Measurements from ENCODE around the gene SIRPB1.

Gene SIRPB1

DNA sequence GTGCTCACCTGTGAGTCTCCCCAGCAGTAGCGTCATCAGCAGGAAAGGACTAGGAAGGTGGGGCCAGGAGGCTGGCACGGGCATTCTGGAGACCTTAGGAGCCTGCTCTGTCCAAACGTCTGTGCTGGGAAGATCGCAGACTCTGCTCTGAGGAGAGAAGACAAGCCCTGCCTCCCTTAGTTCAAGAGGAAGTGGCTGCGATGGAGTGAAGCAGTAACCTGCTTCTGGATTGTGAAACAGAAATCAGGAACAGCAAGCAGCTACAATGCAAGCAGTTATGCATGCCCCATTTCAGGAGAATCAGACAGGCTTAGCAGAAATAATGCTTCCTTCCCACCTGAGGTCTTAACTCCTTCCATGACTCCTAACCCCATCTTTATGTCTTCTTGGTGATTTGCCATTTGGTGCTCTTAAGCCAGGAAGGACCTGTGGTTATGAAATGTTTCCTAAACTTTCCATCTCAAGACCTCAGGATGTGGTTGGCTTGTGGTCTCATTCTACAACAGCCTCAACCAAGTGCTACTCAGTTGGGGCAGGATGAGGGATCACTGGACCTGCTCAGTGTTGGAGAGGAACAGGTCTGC is at the start of gene SIRPB1:
Gene SIRPB1 (minus strand): TSS at position 149 of the 584 bp plus-strand sequence. CDS start 65 bp downstream, at position 84.
- TF ChIP-seq, protein P1, sequence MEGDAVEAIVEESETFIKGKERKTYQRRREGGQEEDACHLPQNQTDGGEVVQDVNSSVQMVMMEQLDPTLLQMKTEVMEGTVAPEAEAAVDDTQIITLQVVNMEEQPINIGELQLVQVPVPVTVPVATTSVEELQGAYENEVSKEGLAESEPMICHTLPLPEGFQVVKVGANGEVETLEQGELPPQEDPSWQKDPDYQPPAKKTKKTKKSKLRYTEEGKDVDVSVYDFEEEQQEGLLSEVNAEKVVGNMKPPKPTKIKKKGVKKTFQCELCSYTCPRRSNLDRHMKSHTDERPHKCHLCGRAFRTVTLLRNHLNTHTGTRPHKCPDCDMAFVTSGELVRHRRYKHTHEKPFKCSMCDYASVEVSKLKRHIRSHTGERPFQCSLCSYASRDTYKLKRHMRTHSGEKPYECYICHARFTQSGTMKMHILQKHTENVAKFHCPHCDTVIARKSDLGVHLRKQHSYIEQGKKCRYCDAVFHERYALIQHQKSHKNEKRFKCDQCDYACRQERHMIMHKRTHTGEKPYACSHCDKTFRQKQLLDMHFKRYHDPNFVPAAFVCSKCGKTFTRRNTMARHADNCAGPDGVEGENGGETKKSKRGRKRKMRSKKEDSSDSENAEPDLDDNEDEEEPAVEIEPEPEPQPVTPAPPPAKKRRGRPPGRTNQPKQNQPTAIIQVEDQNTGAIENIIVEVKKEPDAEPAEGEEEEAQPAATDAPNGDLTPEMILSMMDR (IDR thresholded peaks at IDR 0.05; ENCODE audit: insufficient read depth, low read depth, low read length, missing control alignments), result no peak
- no peak within 1 kb of the TSS for H3K4me3 ChIP-seq (ENCODE audit: low read length)
- no peak for DNase-seq (ENCODE audit: low read depth)

DNA sequence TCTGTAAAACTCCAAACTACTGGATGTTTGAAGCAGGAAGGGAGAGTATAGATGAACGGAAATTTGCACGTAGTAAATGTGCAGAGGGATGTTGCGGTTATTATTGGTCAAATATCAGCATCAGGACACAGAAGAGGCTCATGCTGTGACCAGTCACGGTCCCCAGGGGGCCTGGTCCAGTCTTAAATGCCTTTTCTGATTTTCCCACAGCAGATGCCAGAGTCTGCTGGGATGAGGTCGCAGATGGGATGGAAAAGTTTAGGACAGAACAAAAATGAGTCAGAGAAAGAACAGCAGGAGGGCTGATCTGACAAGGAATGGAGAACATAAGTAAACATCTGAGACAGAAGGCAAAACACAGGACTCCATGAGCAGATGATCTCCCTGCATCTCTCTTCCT is 49.5 kb upstream of the SIRPB1 start:
- DNase-seq (ENCODE audit: low read depth), result no peak

DNA sequence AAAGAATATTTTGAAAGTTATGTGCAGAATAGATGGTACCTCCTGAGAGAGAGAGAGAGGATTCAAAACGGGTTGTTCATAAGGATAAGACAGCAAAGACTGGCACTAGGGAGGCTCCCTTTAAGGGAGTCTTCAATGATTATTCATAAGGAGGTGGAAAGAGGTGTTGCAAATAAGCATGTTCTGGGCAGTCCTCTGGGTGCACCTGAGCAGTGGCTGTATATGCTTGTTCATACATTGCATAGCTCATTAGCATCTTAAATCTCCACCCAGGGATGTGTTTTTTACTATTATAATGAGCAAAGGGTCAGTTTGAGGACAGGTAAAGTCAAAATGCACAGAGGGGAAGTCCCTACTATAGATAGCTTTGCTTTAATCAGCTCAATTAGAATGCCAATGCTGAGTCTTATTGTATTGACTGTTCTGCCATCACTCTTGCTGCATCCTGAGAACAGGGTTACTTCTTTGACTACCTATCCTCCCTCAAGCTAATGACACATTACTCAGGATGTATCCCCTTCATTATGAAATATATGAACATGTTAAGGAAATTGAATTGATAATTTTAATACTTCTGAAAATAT is 47.8 kb upstream of the SIRPB1 start:
- no peak for DNase-seq (ENCODE audit: low read depth)
- H3K4me3 ChIP-seq (ENCODE audit: low read length), result no peak overlapping the region
- TF ChIP-seq, protein P1 (IDR thresholded peaks at IDR 0.05; ENCODE audit: insufficient read depth, low read depth, low read length, missing control alignments), result no peak

More for the DNA sequence above, 49.5 kb upstream of the SIRPB1 start:
- no peak overlapping the region for H3K4me3 ChIP-seq (ENCODE audit: low read length)
- TF ChIP-seq, protein P1 (IDR thresholded peaks at IDR 0.05; ENCODE audit: insufficient read depth, low read depth, low read length, missing control alignments), result no peak

DNA sequence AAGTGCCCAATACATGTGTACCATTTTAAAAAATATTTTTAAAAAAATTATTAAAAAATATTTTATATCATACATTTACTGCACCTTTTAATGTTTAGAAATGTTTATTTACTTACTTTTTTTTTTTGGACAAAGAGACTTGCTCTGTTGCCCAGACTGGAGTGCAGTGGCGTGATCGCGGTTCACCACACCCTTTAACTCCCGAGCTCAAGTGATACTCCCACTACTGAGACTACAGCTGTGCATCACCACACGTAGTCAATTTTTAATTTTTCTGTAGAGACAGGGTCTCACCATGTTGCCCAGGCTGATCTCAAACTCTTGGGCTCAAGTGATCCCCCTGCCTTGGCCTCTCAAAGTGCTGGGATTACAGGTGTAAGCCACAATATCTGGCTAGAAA is 47.0 kb upstream of the SIRPB1 start:
- H3K4me3 ChIP-seq (ENCODE audit: low read length), result no peak overlapping the region

DNA sequence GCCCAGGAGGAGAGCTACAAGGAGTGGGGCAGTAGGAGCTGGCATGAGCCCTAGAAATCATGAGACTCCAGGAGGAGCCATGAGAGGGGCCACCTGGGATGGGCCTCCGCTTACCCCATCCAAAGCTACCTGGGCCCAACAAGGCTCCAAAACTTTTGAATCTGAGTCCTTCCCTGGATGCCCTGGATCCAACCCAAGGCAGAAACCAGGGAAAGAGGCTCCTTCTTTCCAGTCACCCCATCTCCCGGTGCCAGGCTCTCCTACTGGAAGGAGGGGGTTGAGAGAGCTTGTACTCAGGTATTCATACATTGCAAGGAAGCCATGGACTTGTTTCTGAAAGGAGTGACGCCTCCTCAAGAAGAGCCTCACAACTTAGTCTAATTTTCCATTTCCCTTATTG is 45.5 kb upstream of the SIRPB1 start:
- TF ChIP-seq, protein P1 (IDR thresholded peaks at IDR 0.05; ENCODE audit: insufficient read depth, low read depth, low read length, missing control alignments), result no peak
- no peak for DNase-seq (ENCODE audit: low read depth)
- H3K4me3 ChIP-seq (ENCODE audit: low read length), result no peak overlapping the region

More for the DNA sequence above, 47.0 kb upstream of the SIRPB1 start:
- TF ChIP-seq, protein P1 (IDR thresholded peaks at IDR 0.05; ENCODE audit: insufficient read depth, low read depth, low read length, missing control alignments), result no peak
- no peak for DNase-seq (ENCODE audit: low read depth)

DNA sequence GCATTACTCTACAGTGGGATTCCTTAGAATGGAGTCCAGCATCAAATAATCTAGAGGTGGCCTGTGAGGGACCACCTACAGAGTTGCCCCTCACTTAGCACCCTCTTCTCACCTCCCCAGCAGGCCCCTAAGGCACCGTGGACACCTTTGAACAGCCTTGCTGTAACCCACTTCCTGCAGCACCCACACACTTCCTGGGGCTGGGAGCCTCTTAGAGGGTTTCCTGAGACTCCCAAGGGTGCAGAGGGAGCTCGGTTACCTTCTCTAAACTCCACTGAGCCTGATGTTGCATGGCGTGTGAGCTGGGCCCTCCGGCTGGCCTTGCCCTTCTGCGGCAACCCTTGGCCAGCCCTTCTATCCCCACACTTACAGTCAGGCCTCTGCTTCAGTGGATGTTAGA is 45.1 kb upstream of the SIRPB1 start:
- H3K4me3 ChIP-seq (ENCODE audit: low read length), result no peak overlapping the region
- DNase-seq (ENCODE audit: low read depth), result no peak
- TF ChIP-seq, protein P1 (IDR thresholded peaks at IDR 0.05; ENCODE audit: insufficient read depth, low read depth, low read length, missing control alignments), result no peak

DNA sequence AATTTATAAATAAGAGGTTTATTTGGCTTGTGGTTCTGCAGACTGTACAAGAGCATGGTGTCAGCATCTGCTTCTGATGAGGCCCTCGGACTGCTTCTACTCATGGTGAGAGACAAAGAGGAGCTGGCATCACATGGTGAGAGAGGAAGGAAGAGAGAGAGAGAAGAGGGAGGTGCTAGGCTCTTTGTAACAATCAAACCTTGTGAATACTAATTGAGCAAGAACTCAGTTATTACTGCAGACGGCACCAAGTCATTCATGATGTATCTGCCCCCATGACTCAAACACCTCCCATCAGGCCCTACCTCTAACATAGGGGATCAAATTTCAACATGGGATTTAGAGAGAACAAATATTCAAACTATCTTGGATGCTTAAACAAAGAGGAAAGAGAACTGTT is 44.1 kb upstream of the SIRPB1 start:
- peak; percentile 51 for DNase-seq (ENCODE audit: low read depth)
- no peak overlapping the region for H3K4me3 ChIP-seq (ENCODE audit: low read length)
- TF ChIP-seq, protein P1 (IDR thresholded peaks at IDR 0.05; ENCODE audit: insufficient read depth, low read depth, low read length, missing control alignments), result no peak
